HepG2 (cell line): ENCODE data around the gene THPO. TPM values are rescaled to one million over a fixed set of nuclear protein-coding genes. Genes with fewer than 3 reads are reported as not detected.

ENCODE experiments used
- ATAC-seq: fragments of 200-7000 bp; cut with Tn5 transposase; 3 replicates; pipeline ENCODE4 v1.9.1; 2020; ENCODE audit warnings: mild to moderate bottlenecking, moderate library complexity
- BruUV-seq: library from RNA; stranded (reverse); fragments of 400-500 nt; replicated peaks from 2 replicates; lab custom pipeline; 2021; lab: Mats Ljungman, UMichigan
- CTCF ChIA-PET: fragments of 300-600 bp; formaldehyde crosslinking; extraction: SDS; loops from one replicate; lab custom pipeline; 2021; ENCODE audit warnings: low total read pairs, inconsistent platforms, low intra/inter-chr PET ratio; lab: Yijun Ruan, JAX
- POLR2A ChIA-PET: fragments of 350-600 bp; sonication (Branson Sonifier 250); formaldehyde crosslinking; loops from one replicate; lab custom pipeline; 2020; ENCODE audit warnings: antibody characterized with exemption, inconsistent platforms; lab: Yijun Ruan, JAX
- DNase-seq: peaks from one replicate; pipeline ENCODE4 v3.0.0-alpha.2; 2015; ENCODE audit warnings: low spot score
- FAIRE-seq: peaks from 3 replicates; lab custom pipeline; 2011; peaks lifted over from hg19 to GRCh38; lab: Jason Lieb, UNC
- H2AFZ ChIP-seq: one replicate; pipeline ENCODE4 v1.6.1; 2011; ENCODE audit warnings: low read length, inconsistent platforms
- H3K27ac ChIP-seq: fragments of 300-600 bp; 3 replicates; pipeline ENCODE4 v1.8.0; 2011; ENCODE audit warnings: mixed run types, mild to moderate bottlenecking, mixed read lengths, low read length, inconsistent platforms; ENCODE audit not compliant: insufficient read depth; ENCODE audit errors: extremely low read length
- H3K27me3 ChIP-seq, 2 experiments: fragments of 200-600 bp in 1 of 2; 2 replicates in 1 of 2; 3 replicates in 1 of 2; pipeline versions ENCODE4 v1.6.0 to v1.8.0; 2011; ENCODE audit warnings: low read length in 2 of 2, mild to moderate bottlenecking in 2 of 2, moderate library complexity in 2 of 2, inconsistent platforms in 1 of 2; ENCODE audit not compliant: insufficient read depth in 2 of 2, control insufficient read depth in 1 of 2
- H3K36me3 ChIP-seq, 2 experiments: fragments of 200-600 bp in 1 of 2; replicated peaks in 1 of 2; 2 replicates in 1 of 2; 3 replicates in 1 of 2; pipeline versions ENCODE4 v1.5.1 to v1.8.0; 2011; ENCODE audit warnings: low read length in 2 of 2, inconsistent platforms in 1 of 2; ENCODE audit not compliant: insufficient read depth in 2 of 2, control insufficient read depth in 1 of 2
- H3K4me1 ChIP-seq: 2 replicates; pipeline ENCODE4 v1.5.1; 2012; ENCODE audit warnings: low read length, inconsistent platforms; ENCODE audit not compliant: insufficient read depth
- H3K4me2 ChIP-seq: 2 replicates; pipeline ENCODE4 v1.6.0; 2011; ENCODE audit warnings: low read depth, low read length, inconsistent platforms
- H3K4me3 ChIP-seq, 3 experiments: fragments of 200-600 bp in 1 of 3; sonication (generic), shearing (Covaris generic) in 1 of 3; replicated peaks in 1 of 3; 2 replicates each; pipeline ENCODE4 v1.5.1; 2011 to 2016; ENCODE audit warnings: low read length in 3 of 3, inconsistent platforms in 2 of 3, low read depth in 2 of 3, mild to moderate bottlenecking in 2 of 3, control low read depth in 1 of 3, mixed read lengths in 1 of 3; ENCODE audit not compliant: insufficient read depth in 1 of 3
- H3K79me2 ChIP-seq: one replicate; pipeline ENCODE4 v1.6.1; 2011; ENCODE audit warnings: low read length, inconsistent platforms; ENCODE audit not compliant: insufficient read depth
- H3K9ac ChIP-seq: 2 replicates; pipeline ENCODE4 v1.6.0; 2011; ENCODE audit warnings: mild to moderate bottlenecking, low read depth, low read length, inconsistent platforms; ENCODE audit not compliant: insufficient read depth
- H3K9me3 ChIP-seq: 2 replicates; pipeline ENCODE4 v1.5.1; 2012; ENCODE audit warnings: mild to moderate bottlenecking, low read length
- H4K20me1 ChIP-seq: 2 replicates; pipeline ENCODE4 v1.6.0; 2011; ENCODE audit warnings: inconsistent platforms, mild to moderate bottlenecking, low read length, moderate library complexity; ENCODE audit not compliant: insufficient read depth
- AKAP8 ChIP-seq: sonication (generic); formaldehyde crosslinking; IDR thresholded peaks from 2 replicates; pipeline ENCODE4 v1.5.1; 2020; ENCODE audit warnings: mild to moderate bottlenecking, missing genetic modification reagents
- CAMTA2 ChIP-seq: sonication (generic); formaldehyde crosslinking; IDR thresholded peaks from 2 replicates; pipeline ENCODE4 v1.4.0; 2020; ENCODE audit warnings: mild to moderate bottlenecking, missing genetic modification reagents, borderline replicate concordance
- CHCHD3 ChIP-seq: sonication (generic); formaldehyde crosslinking; IDR thresholded peaks from 2 replicates; pipeline ENCODE4 v1.8.0; 2022; ENCODE audit warnings: mild to moderate bottlenecking, missing genetic modification reagents, moderate library complexity
- DR1 ChIP-seq: sonication (generic); formaldehyde crosslinking; IDR thresholded peaks from 2 replicates; pipeline ENCODE4 v1.8.0; 2021; ENCODE audit warnings: mild to moderate bottlenecking, missing genetic modification reagents, inconsistent platforms
- FUBP1 ChIP-seq: sonication (generic); formaldehyde crosslinking; IDR thresholded peaks from 2 replicates; pipeline ENCODE4 v1.5.1; 2020; ENCODE audit warnings: missing genetic modification reagents, mild to moderate bottlenecking, borderline replicate concordance
- GABPA ChIP-seq, 2 experiments: IDR thresholded peaks; 2 replicates each; pipeline ENCODE4 v1.6.1; 2011 to 2016; ENCODE audit warnings: low read depth in 2 of 2, low read length in 1 of 2, missing biosample characterization in 1 of 2, missing genetic modification characterization in 1 of 2
- KLF15 ChIP-seq: sonication (generic); formaldehyde crosslinking; IDR thresholded peaks from 2 replicates; pipeline ENCODE4 v1.8.1; 2023; ENCODE audit warnings: borderline replicate concordance, mild to moderate bottlenecking, inconsistent platforms, missing genetic modification reagents, mixed read lengths
- MED13 ChIP-seq: sonication (generic); formaldehyde crosslinking; IDR thresholded peaks from 2 replicates; pipeline ENCODE4 v1.5.0; 2020; ENCODE audit warnings: missing genetic modification reagents
- SRY ChIP-seq: sonication (generic); formaldehyde crosslinking; IDR thresholded peaks from 2 replicates; pipeline ENCODE4 v1.8.0; 2022; ENCODE audit warnings: mild to moderate bottlenecking, missing genetic modification reagents
- TBX2 ChIP-seq: sonication (generic); formaldehyde crosslinking; IDR thresholded peaks from 2 replicates; pipeline ENCODE4 v1.5.0; 2020; ENCODE audit warnings: missing genetic modification reagents, mild to moderate bottlenecking, borderline replicate concordance
- TERF1 ChIP-seq: sonication (generic); formaldehyde crosslinking; IDR thresholded peaks from 2 replicates; pipeline ENCODE4 v1.8.0; 2022; ENCODE audit warnings: mild to moderate bottlenecking, missing genetic modification reagents, moderate library complexity
- TRIM24 ChIP-seq: sonication (generic); formaldehyde crosslinking; IDR thresholded peaks from 2 replicates; pipeline ENCODE4 v1.8.0; 2022; ENCODE audit warnings: mild to moderate bottlenecking, missing genetic modification reagents
- ZNF263 ChIP-seq: sonication (generic); formaldehyde crosslinking; IDR thresholded peaks from 2 replicates; pipeline ENCODE4 v1.4.0; 2020; ENCODE audit warnings: missing genetic modification reagents
- ZNF644 ChIP-seq: IDR thresholded peaks from 2 replicates; pipeline ENCODE4 v1.6.1; 2016; ENCODE audit warnings: low read depth
- ZNF839 ChIP-seq: sonication (generic); formaldehyde crosslinking; IDR thresholded peaks from 2 replicates; pipeline ENCODE4 v1.4.0; 2020; ENCODE audit warnings: missing genetic modification reagents, mild to moderate bottlenecking, borderline replicate concordance
- WGBS: methylation state at CpG from one replicate; pipeline ENCODE4 v1.1.6; 2017; ENCODE audit warnings: low lambda C conversion rate; 5-methylcytosine and 5-hydroxymethylcytosine counted together
- in situ Hi-C: cut with HindIII; loops from 2 replicates; pipeline ENCODE4 v1.10.0; 2017; ENCODE audit warnings: low pct_unique_long_range_greater_than_20kb; ENCODE audit not compliant: extremely low pct_ligation_motif_present
- intact Hi-C: fragments of 100-400 bp; cut with micrococcal nuclease; formaldehyde crosslinking; loops from one replicate; pipeline ENCODE4 v1.10.0; 2022; ENCODE audit not compliant: unreplicated experiment
- polyA plus RNA-seq, 8 experiments: library from polyadenylated mRNA; depleted of rRNA in 3 of 8; stranded (reverse) in 7 of 8; unstranded in 1 of 8; fragments of >200 nt; fragmentation: Illumina TruSeq in 4 of 8; extraction: Trizol in 4 of 8; gene quantifications; 2 replicates each; pipeline versions ENCODE4 v1.2.1 to v1.2.3, GENCODE V29; 2011 to 2016; ENCODE audit warnings: low read depth in 4 of 8, missing spikeins in 1 of 8, mixed read lengths in 1 of 8; ENCODE audit not compliant: insufficient read depth in 1 of 8
- total RNA-seq, 5 experiments: library from RNA; depleted of rRNA; stranded (reverse); fragments of >200 nt; fragmentation: Illumina TruSeq; extraction: Trizol; gene quantifications; 2 replicates each; pipeline ENCODE4 v1.2.3, GENCODE V29; 2016; ENCODE audit warnings: low read depth in 1 of 5
- TF ChIP-seq, protein P1 (sequence below): sonication (generic); formaldehyde crosslinking; IDR thresholded peaks from 2 replicates; pipeline ENCODE4 v1.4.0; 2020; ENCODE audit warnings: mild to moderate bottlenecking, missing genetic modification reagents
- TF ChIP-seq, protein P2 (sequence below): sonication (generic); formaldehyde crosslinking; IDR thresholded peaks from 2 replicates; pipeline ENCODE4 v1.5.1; 2020; ENCODE audit warnings: missing genetic modification reagents, mild to moderate bottlenecking, borderline replicate concordance

THPO gene
- total and polyA plus RNA-seq, 2 of the 13 experiments (the other 11 are each of a cell fraction or from before 2014, with no cell fraction given): 2.8 to 4.8 TPM

DNA sequence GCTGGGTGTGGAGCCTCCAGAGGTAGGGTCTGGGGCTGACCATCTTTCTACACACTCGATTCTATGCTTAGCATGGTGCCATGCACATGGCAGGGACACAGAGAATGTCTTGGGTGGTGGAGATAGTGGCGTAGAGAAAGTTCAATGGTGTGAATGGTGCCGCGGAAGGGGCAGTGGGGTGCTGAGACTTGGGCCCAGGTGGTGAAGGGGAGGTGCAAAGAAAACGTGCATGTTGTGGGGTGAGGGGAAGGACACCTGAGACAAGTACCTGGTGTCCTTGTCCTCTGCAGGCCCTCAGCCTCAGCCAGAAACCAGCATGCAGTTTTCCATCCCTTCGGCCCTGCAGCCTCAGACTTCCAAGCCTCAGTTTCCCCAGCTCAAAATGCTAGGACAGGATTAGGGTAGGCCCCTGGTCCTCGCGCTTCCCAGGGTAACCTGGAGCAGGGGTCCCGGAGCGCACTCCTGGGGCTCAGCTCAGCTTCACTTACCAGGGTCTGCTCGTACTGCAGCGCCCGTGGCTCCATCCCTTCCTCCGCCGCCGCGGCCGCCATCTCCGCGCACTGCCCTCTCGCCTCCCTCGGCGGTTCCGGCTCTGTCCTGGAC, 17.0 kb downstream of the THPO start:
- ChIA-PET CTCF (no interaction called here), POLR2A (interaction anchor here (1.6 to 2.9 kb wide), 5 partner anchors 10 to 24 kb away, joined by 6 to 15 read pairs (median 11); partner anchors contain the start of genes CHRD and FAM131A)
- Histone ChIP-seq H3K36me3 (peaks cover 11 to 32% of the 10 kb centered on the region in 2 experiments), H3K79me2 (peaks cover 31% of the 10 kb centered on the region), H3K4me1 (peaks cover 39% of the 10 kb centered on the region), H3K9ac (peak overlapping the region; percentile 86), H3K4me2 (peak overlapping the region; percentile 100), H3K27ac (peak overlapping the region; percentile 67), H4K20me1 (0 out of 2 replicates have a peak, but pooled peaks cover 7% of the 10 kb centered on the region), H2AFZ (no peak overlapping the region), H3K4me3 (peak overlapping the region; percentile 93 to 96 (median 95)), H3K27me3 (no peaks in the 10 kb centered on the region; a peak in 1 of 5 replicates), H3K9me3 (no peaks in the 10 kb centered on the region)
- WGBS: 0% methylated on average over 6 of the region's 24 CpGs
- ATAC-seq (no peak), FAIRE-seq (no peak), DNase-seq (no peak)
- no TSS peak for BruUV-seq
- in situ Hi-C loops: no loop called here
- intact Hi-C loops: no loop called here
- no peak for TF ChIP-seq TRIM24 (CRISPR knock-in tag)
- TF ChIP-seq, protein P1, sequence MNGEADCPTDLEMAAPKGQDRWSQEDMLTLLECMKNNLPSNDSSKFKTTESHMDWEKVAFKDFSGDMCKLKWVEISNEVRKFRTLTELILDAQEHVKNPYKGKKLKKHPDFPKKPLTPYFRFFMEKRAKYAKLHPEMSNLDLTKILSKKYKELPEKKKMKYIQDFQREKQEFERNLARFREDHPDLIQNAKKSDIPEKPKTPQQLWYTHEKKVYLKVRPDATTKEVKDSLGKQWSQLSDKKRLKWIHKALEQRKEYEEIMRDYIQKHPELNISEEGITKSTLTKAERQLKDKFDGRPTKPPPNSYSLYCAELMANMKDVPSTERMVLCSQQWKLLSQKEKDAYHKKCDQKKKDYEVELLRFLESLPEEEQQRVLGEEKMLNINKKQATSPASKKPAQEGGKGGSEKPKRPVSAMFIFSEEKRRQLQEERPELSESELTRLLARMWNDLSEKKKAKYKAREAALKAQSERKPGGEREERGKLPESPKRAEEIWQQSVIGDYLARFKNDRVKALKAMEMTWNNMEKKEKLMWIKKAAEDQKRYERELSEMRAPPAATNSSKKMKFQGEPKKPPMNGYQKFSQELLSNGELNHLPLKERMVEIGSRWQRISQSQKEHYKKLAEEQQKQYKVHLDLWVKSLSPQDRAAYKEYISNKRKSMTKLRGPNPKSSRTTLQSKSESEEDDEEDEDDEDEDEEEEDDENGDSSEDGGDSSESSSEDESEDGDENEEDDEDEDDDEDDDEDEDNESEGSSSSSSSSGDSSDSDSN (CRISPR knock-in tag): 0 out of 2 replicates have a peak, but pooled peaks have one; percentile 58
- no peak; the same call in 1 of the 2 replicates for TF ChIP-seq CAMTA2
- no peak for TF ChIP-seq ZNF644
- TF ChIP-seq ZNF839 (CRISPR knock-in tag): peak; percentile 18; the same call in 1 of the 2 replicates
- TF ChIP-seq ZNF263 (CRISPR knock-in tag): 0 out of 2 replicates have a peak, but pooled peaks have one; percentile 30
- TF ChIP-seq TERF1 (CRISPR knock-in tag): no peak
- TF ChIP-seq, protein P2, sequence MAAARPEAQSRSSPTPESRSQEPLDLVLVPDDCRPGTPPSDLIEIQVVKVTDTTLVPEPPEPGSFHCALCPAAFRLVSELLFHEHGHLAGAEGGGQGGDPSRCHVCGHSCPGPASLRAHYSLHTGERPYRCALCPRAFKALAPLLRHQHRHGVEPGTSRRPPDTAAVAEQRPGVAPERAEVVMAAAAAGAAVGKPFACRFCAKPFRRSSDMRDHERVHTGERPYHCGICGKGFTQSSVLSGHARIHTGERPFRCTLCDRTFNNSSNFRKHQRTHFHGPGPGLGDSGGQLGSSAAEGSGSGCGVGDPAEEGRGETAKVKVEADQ: no peak
- TF ChIP-seq DR1 (CRISPR knock-in tag): 0 out of 2 replicates have a peak, but pooled peaks have one; percentile 6
- TF ChIP-seq GABPA (IDR thresholded peaks at IDR 0.05; ENCODE audit: low read depth, low read length): no peak
- TF ChIP-seq GABPA (CRISPR knock-in tag; IDR thresholded peaks at IDR 0.05; ENCODE audit: low read depth): no peak
- 0 out of 2 replicates have a peak, but pooled peaks have one; percentile 55 for TF ChIP-seq SRY (CRISPR knock-in tag)
- 0 out of 2 replicates have a peak, but pooled peaks have one; percentile 34 for TF ChIP-seq KLF15 (CRISPR knock-in tag)
- peak; percentile 79; the same call in 1 of the 2 replicates for TF ChIP-seq FUBP1
- TF ChIP-seq CHCHD3: no peak
- TF ChIP-seq AKAP8 (CRISPR knock-in tag): peak; percentile 26; the same call in 1 of the 2 replicates
- TF ChIP-seq TBX2 (CRISPR knock-in tag): peak; percentile 35; the same call in 1 of the 2 replicates
- TF ChIP-seq MED13 (CRISPR knock-in tag): peak; percentile 25; the same call in 1 of the 2 replicates
